Activated CD4-positive, alpha-beta T cell treated with anti-CD3 and anti-CD28 coated beads, Interleukin-2, amount 10 ng/mL, durations not matched to agents 7 days and 5 days (primary cell): ENCODE data around the gene ENTR1. TPM values are rescaled to one million over a fixed set of nuclear protein-coding genes. Genes with fewer than 3 reads are reported as not detected.

Experiments used
- CTCF ChIA-PET: fragments of 350-600 bp; sonication (Branson Sonifier 250); formaldehyde crosslinking; loops from one replicate; lab custom pipeline; 2021; ENCODE audit warnings: antibody characterized with exemption; lab: Charles Lee
- POLR2A ChIA-PET: fragments of 350-600 bp; sonication (Branson Sonifier 250); formaldehyde crosslinking; loops from one replicate; lab custom pipeline; 2021; ENCODE audit warnings: antibody characterized with exemption; lab: Charles Lee
- DNase-seq: peaks from one replicate; pipeline ENCODE4 v3.0.0-alpha.2; 2020
- H3K27ac Mint-ChIP-seq: one replicate; pipeline ENCODE4 v1.8.0; 2021; ENCODE audit warnings: mild to moderate bottlenecking, moderate library complexity, mixed read lengths
- H3K27me3 Mint-ChIP-seq: one replicate; pipeline ENCODE4 v1.8.0; 2021; ENCODE audit warnings: mixed read lengths
- H3K36me3 Mint-ChIP-seq: one replicate; pipeline ENCODE4 v1.8.0; 2021; ENCODE audit warnings: low read depth, mixed read lengths
- H3K4me1 Mint-ChIP-seq: one replicate; pipeline ENCODE4 v1.8.0; 2021; ENCODE audit warnings: mixed read lengths
- H3K4me3 Mint-ChIP-seq: one replicate; pipeline ENCODE4 v1.8.0; 2021; ENCODE audit warnings: mild to moderate bottlenecking, moderate library complexity, mixed read lengths
- H3K9me3 Mint-ChIP-seq: one replicate; pipeline ENCODE4 v1.8.0; 2021; ENCODE audit warnings: mixed read lengths
- total RNA-seq, 2 experiments: library from RNA; stranded (reverse); gene quantifications; one replicate each; pipeline ENCODE4 v1.2.3, GENCODE V29; 2021

The ENTR1 gene
- total RNA-seq, 2 experiments from 2014 or later = 59.2 to 62.3 TPM

- no peaks in the 10 kb centered on the region for H3K27me3 Mint-ChIP-seq
Measured at GRCh38 chr9:136383436-136383835, 27.0 kb downstream of the ENTR1 start.

DNA sequence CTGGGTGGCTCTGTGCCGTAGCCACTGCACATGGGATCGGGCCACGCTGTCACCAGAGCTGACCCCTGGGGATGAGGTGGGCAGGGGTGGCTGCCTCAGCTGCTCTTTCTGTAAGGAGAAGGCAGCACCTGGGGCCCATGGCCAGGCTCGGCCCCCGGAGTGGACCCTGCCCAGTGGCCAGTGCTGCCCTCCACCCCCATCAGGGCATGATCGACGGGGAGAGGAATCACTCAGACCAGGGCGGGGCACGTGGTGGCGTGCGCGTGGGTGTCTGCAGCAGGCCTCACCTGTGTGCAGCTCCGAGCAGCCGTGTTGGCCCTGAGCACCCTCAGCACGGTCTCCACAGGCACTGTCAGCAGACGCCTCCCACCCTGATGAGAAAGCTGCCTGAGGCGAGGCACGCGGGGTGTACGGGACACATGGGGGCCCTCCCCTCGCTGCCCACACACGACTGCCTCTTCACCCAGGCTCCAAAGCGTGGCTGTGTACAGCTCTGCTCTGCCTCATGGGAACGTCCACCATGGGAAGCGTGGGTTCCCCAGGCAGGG, 28.4 kb downstream of the ENTR1 start:
- DNase-seq = no peak
- CTCF ChIA-PET = interaction anchor here (1.3 to 15.6 kb wide), 4 partner anchors 10 to 17 kb away, joined by 3 to 106 read pairs (median 4); partner anchors contain the start of gene DNLZ
- H3K9me3 Mint-ChIP-seq = no peaks in the 10 kb centered on the region
- H3K36me3 Mint-ChIP-seq = peaks cover 29% of the 10 kb centered on the region
- no peaks in the 10 kb centered on the region for H3K27me3 Mint-ChIP-seq
- no peak overlapping the region for H3K4me3 Mint-ChIP-seq
- POLR2A ChIA-PET = no interaction called here
- H3K27ac Mint-ChIP-seq = no peak overlapping the region
- H3K4me1 Mint-ChIP-seq = peaks cover 24% of the 10 kb centered on the region

More at GRCh38 chr9:136383436-136383835, 27.0 kb downstream of the ENTR1 start:
- peaks cover 26% of the 10 kb centered on the region for H3K4me1 Mint-ChIP-seq
- no peaks in the 10 kb centered on the region for H3K9me3 Mint-ChIP-seq
- H3K4me3 Mint-ChIP-seq = no peak overlapping the region
- ChIA-PET POLR2A (no interaction called here), CTCF (interaction anchor here (1.4 to 15.6 kb wide), 3 partner anchors 9 to 19 kb away, joined by 3 to 106 read pairs (median 40); partner anchors contain the start of genes DNLZ and SNAPC4)
- no peak for DNase-seq
- H3K36me3 Mint-ChIP-seq = peaks cover 40% of the 10 kb centered on the region
- H3K27ac Mint-ChIP-seq = no peak overlapping the region

DNA sequence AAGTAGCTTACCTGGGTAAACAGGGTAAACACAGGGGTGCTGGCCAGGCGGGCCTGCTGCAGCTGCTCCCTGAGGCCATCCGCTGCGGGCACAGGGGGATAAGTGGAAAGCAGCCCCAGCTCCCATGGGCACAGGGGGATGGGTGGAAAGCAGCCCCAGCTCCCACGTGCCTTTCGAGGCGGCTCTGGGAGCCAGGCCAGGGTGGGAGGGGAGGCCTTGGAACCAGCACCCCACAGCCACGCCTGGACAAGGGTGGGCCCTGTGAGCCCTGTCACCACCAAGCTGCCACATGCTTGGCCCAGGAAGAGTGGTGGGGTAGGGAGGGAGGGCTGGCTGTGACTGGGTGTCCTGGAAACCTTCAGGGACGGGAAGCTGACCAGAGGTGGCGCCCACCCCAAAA, 29.1 kb downstream of the ENTR1 start:
- H3K27ac Mint-ChIP-seq = no peak overlapping the region
- H3K4me1 Mint-ChIP-seq = peaks cover 24% of the 10 kb centered on the region
- ChIA-PET POLR2A (no interaction called here), CTCF (interaction anchor here (1.3 to 15.6 kb wide), 2 partner anchors 9 to 17 kb away, joined by 4 to 106 read pairs; partner anchors contain the start of gene DNLZ)
- peaks cover 25% of the 10 kb centered on the region for H3K36me3 Mint-ChIP-seq
- no peaks in the 10 kb centered on the region for H3K9me3 Mint-ChIP-seq
- H3K27me3 Mint-ChIP-seq = no peaks in the 10 kb centered on the region
- H3K4me3 Mint-ChIP-seq = no peak overlapping the region
- no peak for DNase-seq

DNA sequence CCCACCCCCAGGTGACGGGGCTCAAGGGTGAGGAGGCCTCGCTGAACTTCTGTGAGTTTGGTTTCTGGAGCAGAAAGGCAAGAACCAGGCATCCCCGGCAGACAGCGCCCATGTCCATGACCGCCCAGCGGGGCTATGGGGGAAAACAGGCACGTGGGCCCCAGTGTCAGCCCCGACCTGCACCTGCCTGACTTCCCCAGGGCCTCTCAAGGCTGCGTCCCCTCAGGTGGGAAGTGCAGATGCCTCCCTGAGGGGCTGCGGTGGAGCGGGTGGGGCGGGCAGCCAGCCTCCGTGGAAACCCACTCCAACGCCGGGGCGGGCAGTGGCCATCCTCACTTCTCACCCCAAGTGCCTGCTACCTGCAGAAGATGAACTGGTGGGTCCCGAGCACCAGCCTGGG, 30.0 kb downstream of the ENTR1 start:
- Mint-ChIP-seq H3K4me3 (no peak overlapping the region), H3K9me3 (no peaks in the 10 kb centered on the region), H3K27ac (no peak overlapping the region), H3K27me3 (no peaks in the 10 kb centered on the region), H3K36me3 (peaks cover 17% of the 10 kb centered on the region), H3K4me1 (peaks cover 16% of the 10 kb centered on the region)
- DNase-seq = no peak
- POLR2A ChIA-PET = no interaction called here
- CTCF ChIA-PET = interaction anchor here (15.6 kb wide), 1 partner anchor 16 kb away, joined by 106 read pairs; the partner anchor contains the start of gene DNLZ

GRCh38 chr9:136379891-136380290, 30.5 kb downstream of the ENTR1 start:
- H3K4me3 Mint-ChIP-seq = no peak overlapping the region
- H3K27me3 Mint-ChIP-seq = no peaks in the 10 kb centered on the region
- no peak for DNase-seq
- no peak overlapping the region for H3K27ac Mint-ChIP-seq
- ChIA-PET POLR2A (no interaction called here), CTCF (interaction anchor here (1.2 to 15.6 kb wide), 3 partner anchors 9 to 15 kb away, joined by 3 to 106 read pairs (median 5); partner anchors contain the start of gene DNLZ)
- H3K4me1 Mint-ChIP-seq = peaks cover 11% of the 10 kb centered on the region
- H3K9me3 Mint-ChIP-seq = no peaks in the 10 kb centered on the region
- H3K36me3 Mint-ChIP-seq = peaks cover 12% of the 10 kb centered on the region

DNA sequence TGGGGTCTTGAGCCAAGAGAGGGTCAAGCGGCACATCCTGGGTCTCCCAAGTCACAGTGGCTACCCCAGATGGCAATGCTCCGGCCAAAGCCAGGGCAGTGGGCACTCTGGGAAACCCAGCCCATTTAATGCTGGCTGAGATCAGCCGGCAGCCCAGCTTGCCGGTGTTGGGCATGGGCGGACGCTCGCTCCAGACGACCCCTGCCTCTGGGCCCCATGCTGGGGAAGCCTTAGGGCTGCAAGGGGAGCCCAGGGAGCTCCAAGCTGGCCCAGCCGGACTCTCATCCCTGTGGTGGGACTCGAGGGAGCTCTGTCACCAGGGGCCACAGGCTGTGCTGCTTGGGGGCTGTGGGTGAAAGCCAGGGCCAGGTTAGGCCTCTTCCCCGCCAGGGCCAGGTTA, 31.0 kb downstream of the ENTR1 start:
- Mint-ChIP-seq H3K4me1 (peaks cover 7% of the 10 kb centered on the region), H3K36me3 (peaks cover 8% of the 10 kb centered on the region), H3K27me3 (no peaks in the 10 kb centered on the region), H3K27ac (no peak overlapping the region), H3K9me3 (no peaks in the 10 kb centered on the region), H3K4me3 (no peak overlapping the region)
- DNase-seq = no peak
- POLR2A ChIA-PET = no interaction called here
- CTCF ChIA-PET = interaction anchor here (1.2 to 15.6 kb wide), 3 partner anchors 10 to 15 kb away, joined by 3 to 106 read pairs (median 5); partner anchors contain the start of gene DNLZ

GRCh38 chr9:136379003-136379287, 31.5 kb downstream of the ENTR1 start:
- no peaks in the 10 kb centered on the region for H3K9me3 Mint-ChIP-seq
- CTCF ChIA-PET = interaction anchor here (1.2 to 15.6 kb wide), 3 partner anchors 10 to 14 kb away, joined by 3 to 106 read pairs (median 5); partner anchors contain the start of gene DNLZ
- POLR2A ChIA-PET = no interaction called here
- no peak for DNase-seq
- no peak overlapping the region for H3K4me3 Mint-ChIP-seq
- no peaks in the 10 kb centered on the region for H3K27me3 Mint-ChIP-seq
- H3K4me1 Mint-ChIP-seq = peaks cover 2% of the 10 kb centered on the region
- H3K36me3 Mint-ChIP-seq = peaks cover 4% of the 10 kb centered on the region
- H3K27ac Mint-ChIP-seq = no peak overlapping the region

GRCh38 chr9:136378170-136379002, 32.0 kb downstream of the ENTR1 start:
- ChIA-PET CTCF (interaction anchor here (0.5 to 15.6 kb wide), 4 partner anchors 11 to 29 kb away, joined by 3 to 106 read pairs (median 4); partner anchors contain the start of gene DNLZ), POLR2A (no interaction called here)
- H3K36me3 Mint-ChIP-seq = peaks cover 2% of the 10 kb centered on the region
- H3K9me3 Mint-ChIP-seq = no peaks in the 10 kb centered on the region
- H3K27me3 Mint-ChIP-seq = no peaks in the 10 kb centered on the region
- H3K4me1 Mint-ChIP-seq = no peaks in the 10 kb centered on the region
- no peak overlapping the region for H3K4me3 Mint-ChIP-seq
- DNase-seq = no peak
- H3K27ac Mint-ChIP-seq = no peak overlapping the region

- no peak overlapping the region for H3K27ac Mint-ChIP-seq
- DNase-seq = no peak
- no peaks in the 10 kb centered on the region for H3K9me3 Mint-ChIP-seq
- no peaks in the 10 kb centered on the region for H3K4me1 Mint-ChIP-seq
- peaks cover 2% of the 10 kb centered on the region for H3K36me3 Mint-ChIP-seq
- POLR2A ChIA-PET = no interaction called here
- no peaks in the 10 kb centered on the region for H3K27me3 Mint-ChIP-seq
- no peak overlapping the region for H3K4me3 Mint-ChIP-seq
- CTCF ChIA-PET = interaction anchor here (0.7 to 15.6 kb wide), 2 partner anchors 12 to 13 kb away, joined by 3 to 106 read pairs; partner anchors contain the start of gene DNLZ
Measured at GRCh38 chr9:136377341-136378169, 32.9 kb downstream of the ENTR1 start.

GRCh38 chr9:136376457-136376856, 34.0 kb downstream of the ENTR1 start:
- POLR2A ChIA-PET = no interaction called here
- no peak for DNase-seq
- Mint-ChIP-seq H3K27me3 (no peaks in the 10 kb centered on the region), H3K4me3 (no peak overlapping the region), H3K27ac (no peak overlapping the region), H3K4me1 (no peaks in the 10 kb centered on the region), H3K9me3 (no peaks in the 10 kb centered on the region), H3K36me3 (peaks cover 2% of the 10 kb centered on the region)
- CTCF ChIA-PET = interaction anchor here (0.7 to 15.6 kb wide), 2 partner anchors 11 to 12 kb away, joined by 3 to 106 read pairs; partner anchors contain the start of gene DNLZ

- no peak overlapping the region for H3K27ac Mint-ChIP-seq
- no peaks in the 10 kb centered on the region for H3K4me1 Mint-ChIP-seq
- peaks cover 2% of the 10 kb centered on the region for H3K36me3 Mint-ChIP-seq
- DNase-seq = no peak
- H3K4me3 Mint-ChIP-seq = no peak overlapping the region
- no peaks in the 10 kb centered on the region for H3K9me3 Mint-ChIP-seq
- ChIA-PET CTCF (interaction anchor here (1.3 kb wide), 1 partner anchor 12 kb away, joined by 6 read pairs; the partner anchor contains the start of gene DNLZ), POLR2A (no interaction called here)
- no peaks in the 10 kb centered on the region for H3K27me3 Mint-ChIP-seq
Measured at GRCh38 chr9:136375096-136375495, 35.3 kb downstream of the ENTR1 start.

DNA sequence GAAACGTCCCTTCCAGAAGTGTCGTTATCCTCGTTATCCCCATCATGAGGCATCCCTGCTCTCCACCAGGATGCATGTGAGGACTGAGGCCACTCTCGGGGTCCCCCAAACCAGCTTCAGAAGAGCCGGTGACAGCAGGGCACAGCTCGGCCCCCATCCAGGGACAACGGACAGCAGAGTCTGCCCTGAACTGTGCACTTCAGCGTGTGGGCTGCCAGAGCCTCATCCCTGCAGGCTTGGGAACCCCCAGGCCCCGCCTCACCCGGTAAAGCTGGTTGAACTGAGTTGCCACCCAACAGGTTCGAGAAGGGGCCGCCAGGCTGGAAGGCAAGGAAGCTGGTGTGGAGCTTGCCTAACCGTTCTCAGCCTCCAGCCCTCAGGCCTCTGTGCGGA, 36.2 kb downstream of the ENTR1 start:
- no peak for DNase-seq
- ChIA-PET CTCF (interaction anchor here (0.6 to 1.3 kb wide), 3 partner anchors 11 to 107 kb away, joined by 3 to 6 read pairs (median 4); partner anchors contain the start of gene DNLZ), POLR2A (no interaction called here)
- no peak overlapping the region for H3K27ac Mint-ChIP-seq
- no peaks in the 10 kb centered on the region for H3K4me1 Mint-ChIP-seq
- H3K4me3 Mint-ChIP-seq = no peak overlapping the region
- no peaks in the 10 kb centered on the region for H3K27me3 Mint-ChIP-seq
- peaks cover 2% of the 10 kb centered on the region for H3K36me3 Mint-ChIP-seq
- no peaks in the 10 kb centered on the region for H3K9me3 Mint-ChIP-seq
